HEK293T (cell line): ENCODE measurements around the gene FOXI3.

Source experiments
- CTCF ChIA-PET: fragments of 350-600 bp; formaldehyde crosslinking; extraction: SDS; loops from one replicate; lab custom pipeline; 2021; ENCODE audit warnings: antibody characterized with exemption, inconsistent platforms; lab: Yijun Ruan, JAX
- POLR2A ChIA-PET: fragments of 350-600 bp; formaldehyde crosslinking; extraction: SDS; loops from one replicate; lab custom pipeline; 2020; ENCODE audit warnings: antibody characterized with exemption, inconsistent platforms; lab: Yijun Ruan, JAX
- DNase-seq: peaks from one replicate; pipeline ENCODE4 v3.0.0; 2012; ENCODE audit warnings: mixed read lengths; ENCODE audit errors: extremely low spot score
- ARNT ChIP-seq: fragments of 450-650 bp; IDR thresholded peaks from 2 replicates; pipeline ENCODE4 v1.6.1; 2017; ENCODE audit warnings: mild to moderate bottlenecking
- BHLHE40 ChIP-seq: fragments of 450-650 bp; IDR thresholded peaks from 2 replicates; pipeline ENCODE4 v1.6.1; 2016; ENCODE audit warnings: mild to moderate bottlenecking, moderate library complexity, borderline replicate concordance
- CTBP1 ChIP-seq: fragments of 450-650 bp; IDR thresholded peaks from 2 replicates; pipeline ENCODE4 v1.6.1; 2016; ENCODE audit warnings: borderline replicate concordance
- ELF4 ChIP-seq: fragments of 450-650 bp; IDR thresholded peaks from 2 replicates; pipeline ENCODE4 v1.6.1; 2017; ENCODE audit warnings: antibody characterized with exemption
- FOXA1 ChIP-seq: fragments of 450-650 bp; IDR thresholded peaks from 2 replicates; pipeline ENCODE4 v1.6.1; 2016; ENCODE audit warnings: mild to moderate bottlenecking
- FOXK2 ChIP-seq: fragments of 450-650 bp; IDR thresholded peaks from 2 replicates; pipeline ENCODE4 v1.6.1; 2016; ENCODE audit warnings: mild to moderate bottlenecking
- FOXM1 ChIP-seq: fragments of 450-650 bp; IDR thresholded peaks from 2 replicates; pipeline ENCODE4 v1.6.1; 2017; ENCODE audit warnings: mild to moderate bottlenecking, borderline replicate concordance
- HDGF ChIP-seq: fragments of 450-650 bp; IDR thresholded peaks from 2 replicates; pipeline ENCODE4 v1.6.1; 2017; ENCODE audit warnings: antibody characterized with exemption, borderline replicate concordance
- L3MBTL2 ChIP-seq: fragments of 450-650 bp; conservative IDR thresholded peaks from 2 replicates; pipeline ENCODE4 v1.6.1; 2016; ENCODE audit warnings: mild to moderate bottlenecking
- LEF1 ChIP-seq: fragments of 450-650 bp; IDR thresholded peaks from 2 replicates; pipeline ENCODE4 v1.6.1; 2017; ENCODE audit warnings: mild to moderate bottlenecking, borderline replicate concordance
- NFRKB ChIP-seq: fragments of 450-650 bp; IDR thresholded peaks from 2 replicates; pipeline ENCODE4 v1.6.1; 2016; ENCODE audit warnings: mild to moderate bottlenecking, moderate library complexity
- SP1 ChIP-seq: fragments of 450-650 bp; IDR thresholded peaks from 2 replicates; pipeline ENCODE4 v1.6.1; 2017
- SUZ12 ChIP-seq: fragments of 450-650 bp; IDR thresholded peaks from 2 replicates; pipeline ENCODE4 v1.6.1; 2016; ENCODE audit warnings: mild to moderate bottlenecking
- TARDBP ChIP-seq: fragments of 450-650 bp; IDR thresholded peaks from 2 replicates; pipeline ENCODE4 v1.6.1; 2016
- ZNF384 ChIP-seq: fragments of 450-650 bp; IDR thresholded peaks from 2 replicates; pipeline ENCODE4 v1.6.1; 2016
- TF ChIP-seq, protein P1 (sequence below): fragments of 450-650 bp; IDR thresholded peaks from 2 replicates; pipeline ENCODE4 v1.6.1; 2016

FOXI3 gene

DNA sequence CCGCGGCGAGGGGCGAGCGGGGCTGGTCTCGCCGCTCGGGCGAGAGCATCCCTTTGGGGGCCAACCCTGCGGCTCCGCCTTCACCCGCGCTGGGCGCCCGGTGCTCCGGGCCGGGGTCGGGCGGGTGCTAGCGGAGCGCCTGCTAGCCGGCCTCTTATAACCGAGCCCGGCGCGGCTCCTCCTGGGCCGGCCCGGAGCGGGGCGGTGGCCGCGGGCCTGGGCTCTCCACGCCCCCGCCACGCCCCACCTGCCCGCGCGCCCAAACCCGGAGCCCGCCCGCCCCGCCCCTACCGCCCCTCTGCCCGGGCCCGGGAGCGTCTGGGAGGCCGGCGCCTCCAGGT lies at the start of gene FOXI3:
FOXI3 (minus strand) TSS at position 129 of the 341 bp plus-strand sequence. CDS start 158 bp downstream, outside the sequence.
- POLR2A ChIA-PET, result no interaction called here
- CTCF ChIA-PET, result no interaction called here
- no peak for TF ChIP-seq LEF1
- no peak for TF ChIP-seq FOXK2
- TF ChIP-seq ZNF384, result no peak
- no peak for TF ChIP-seq FOXA1
- no peak for TF ChIP-seq SUZ12
- DNase-seq, result peak; percentile 60

DNA sequence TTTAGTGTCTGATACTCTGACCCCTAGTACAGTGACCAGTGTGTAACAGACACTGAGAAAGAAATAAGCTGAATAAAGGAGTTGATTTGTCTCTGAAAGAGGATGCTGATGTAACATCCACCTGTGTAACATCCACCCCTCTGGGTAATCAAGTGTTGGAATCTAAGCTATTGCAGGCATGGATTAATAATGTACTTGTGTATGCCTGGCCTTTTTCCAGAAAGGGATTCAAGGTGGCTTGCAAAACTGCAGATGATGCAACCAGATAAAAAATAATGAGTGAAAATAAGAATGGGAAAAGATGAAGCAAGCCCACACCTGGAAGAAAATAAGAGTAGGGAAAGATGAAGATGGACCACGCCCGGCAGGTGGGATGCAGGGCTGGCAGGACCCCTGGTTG lies 48.2 kb upstream of the FOXI3 start:
- DNase-seq, result no peak
- no peak for TF ChIP-seq BHLHE40
- TF ChIP-seq NFRKB, result no peak
- CTCF ChIA-PET, result no interaction called here
- POLR2A ChIA-PET, result no interaction called here

DNA sequence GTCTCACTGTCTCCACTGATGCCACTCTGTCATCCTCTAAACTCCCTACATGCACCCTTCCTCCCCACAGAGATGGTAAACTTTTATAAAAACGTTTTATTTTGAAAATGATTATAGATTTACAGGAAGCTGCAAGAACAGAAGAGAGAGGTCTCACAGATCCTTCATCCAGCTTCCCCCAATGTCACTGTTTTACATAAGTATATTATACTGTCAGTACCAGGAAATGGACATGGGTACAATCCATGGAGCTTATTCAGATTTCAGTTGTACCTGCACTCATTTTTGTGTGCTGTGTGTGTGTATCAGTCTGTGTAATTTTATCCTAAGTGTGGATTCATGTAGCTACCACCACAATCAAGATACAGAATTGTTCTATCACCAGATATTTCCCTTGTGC lies 46.7 kb upstream of the FOXI3 start:
- no peak for DNase-seq
- POLR2A ChIA-PET, result no interaction called here
- CTCF ChIA-PET, result no interaction called here
- TF ChIP-seq LEF1, result no peak
- no peak for TF ChIP-seq ARNT

DNA sequence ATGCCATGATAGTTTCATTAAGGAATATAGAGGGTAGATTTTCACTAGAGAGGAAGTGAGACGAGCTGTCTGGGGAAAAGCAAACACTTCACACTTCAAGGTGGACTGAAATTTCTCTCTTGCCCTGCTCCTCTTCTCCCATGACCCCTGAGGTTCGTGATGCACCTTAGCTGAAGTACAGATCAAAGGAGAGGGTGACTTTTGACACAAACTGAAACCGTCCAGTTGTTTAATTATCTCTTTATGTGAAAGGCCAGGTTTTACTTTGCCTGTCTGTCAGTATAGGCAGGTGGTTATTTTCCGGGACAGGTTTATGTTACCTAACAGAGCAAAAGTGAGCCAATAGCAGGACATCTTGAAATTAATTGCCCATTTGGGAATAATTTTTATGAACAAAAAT lies 41.0 kb upstream of the FOXI3 start:
- DNase-seq, result no peak
- TF ChIP-seq HDGF, result no peak
- no peak for TF ChIP-seq L3MBTL2
- no peak for TF ChIP-seq TARDBP
- TF ChIP-seq ZNF384, result no peak
- TF ChIP-seq FOXK2, result no peak
- no peak for TF ChIP-seq LEF1
- no peak for TF ChIP-seq CTBP1
- no peak for TF ChIP-seq FOXA1
- TF ChIP-seq ELF4, result no peak
- TF ChIP-seq, protein P1, sequence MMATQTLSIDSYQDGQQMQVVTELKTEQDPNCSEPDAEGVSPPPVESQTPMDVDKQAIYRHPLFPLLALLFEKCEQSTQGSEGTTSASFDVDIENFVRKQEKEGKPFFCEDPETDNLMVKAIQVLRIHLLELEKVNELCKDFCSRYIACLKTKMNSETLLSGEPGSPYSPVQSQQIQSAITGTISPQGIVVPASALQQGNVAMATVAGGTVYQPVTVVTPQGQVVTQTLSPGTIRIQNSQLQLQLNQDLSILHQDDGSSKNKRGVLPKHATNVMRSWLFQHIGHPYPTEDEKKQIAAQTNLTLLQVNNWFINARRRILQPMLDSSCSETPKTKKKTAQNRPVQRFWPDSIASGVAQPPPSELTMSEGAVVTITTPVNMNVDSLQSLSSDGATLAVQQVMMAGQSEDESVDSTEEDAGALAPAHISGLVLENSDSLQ, result no peak
- TF ChIP-seq SUZ12, result no peak
- TF ChIP-seq FOXM1, result no peak
- TF ChIP-seq BHLHE40, result no peak
- TF ChIP-seq NFRKB, result no peak
- no peak for TF ChIP-seq SP1
- TF ChIP-seq ARNT, result no peak
- CTCF ChIA-PET, result no interaction called here
- POLR2A ChIA-PET, result no interaction called here

DNA sequence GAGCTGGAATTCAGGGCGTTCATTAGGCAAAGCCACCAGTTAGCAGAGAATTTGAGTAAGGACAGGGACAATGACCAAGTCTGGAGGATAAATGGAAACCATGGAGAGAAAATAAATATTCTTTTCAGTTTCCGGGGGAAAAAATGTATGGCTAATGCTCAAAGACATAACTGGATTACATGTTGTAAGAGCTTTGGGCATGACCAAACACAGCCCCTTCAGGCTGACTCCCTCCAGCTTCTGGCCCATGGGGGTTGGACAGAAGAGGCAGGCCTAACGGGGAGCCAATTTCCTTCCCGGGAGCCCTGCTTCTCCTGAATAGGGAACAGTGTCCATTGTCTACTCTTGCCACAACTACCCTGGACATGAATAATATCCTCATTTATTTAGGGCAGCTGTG lies 39.5 kb upstream of the FOXI3 start:
- ChIA-PET CTCF (no interaction called here), POLR2A (no interaction called here)
- TF ChIP-seq TARDBP (no peak), HDGF (no peak), NFRKB (no peak), ELF4 (no peak), L3MBTL2 (no peak), CTBP1 (no peak), SP1 (no peak), SUZ12 (no peak), ARNT (no peak), BHLHE40 (no peak), FOXM1 (no peak), FOXK2 (no peak), LEF1 (no peak), ZNF384 (no peak), FOXA1 (no peak)
- TF ChIP-seq, protein P1, result no peak
- DNase-seq, result no peak

DNA sequence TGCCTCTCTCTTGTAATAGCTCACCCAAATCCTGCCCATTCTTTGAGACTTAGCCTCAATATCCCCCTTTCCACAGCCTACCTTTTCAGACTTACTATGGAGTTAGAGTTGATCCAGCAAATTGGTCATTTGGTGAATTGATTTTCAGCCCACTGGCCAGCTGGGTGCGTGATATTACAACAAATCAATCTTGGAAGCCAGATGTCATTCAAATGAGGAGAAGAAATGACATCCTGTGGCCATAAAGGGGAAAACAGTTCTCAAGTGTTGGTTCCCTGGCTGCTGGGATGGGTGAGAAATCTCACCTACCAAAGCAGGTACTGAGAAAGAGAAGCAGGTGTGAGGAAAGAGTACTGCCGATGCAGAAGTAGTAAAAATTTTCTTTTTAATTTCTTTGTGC lies 36.7 kb upstream of the FOXI3 start:
- TF ChIP-seq CTBP1 (no peak), FOXA1 (no peak), HDGF (no peak), NFRKB (no peak), FOXK2 (no peak), BHLHE40 (no peak), FOXM1 (no peak), ARNT (no peak), SUZ12 (no peak), SP1 (no peak)
- TF ChIP-seq, protein P1, result no peak
- no peak for DNase-seq
- ChIA-PET POLR2A (no interaction called here), CTCF (no interaction called here)

DNA sequence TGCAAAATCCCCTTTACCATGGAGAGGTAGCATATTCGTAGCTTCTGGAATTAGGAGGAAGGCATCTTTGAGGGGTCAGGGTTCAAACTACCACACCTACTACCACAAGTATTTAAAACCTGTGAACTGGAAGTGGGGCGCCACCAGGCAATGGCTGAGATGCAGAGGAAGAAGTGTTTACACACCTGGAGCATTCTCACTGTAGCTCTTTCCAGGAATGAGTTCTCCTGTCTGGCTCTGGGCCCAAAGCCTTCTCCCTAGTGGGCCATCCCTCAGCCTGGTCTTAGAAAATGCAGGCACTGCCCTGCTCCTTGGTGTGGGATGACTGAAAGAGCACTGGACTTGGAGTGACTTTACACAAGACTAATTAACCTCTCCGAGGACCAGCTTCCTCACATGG lies 30.7 kb upstream of the FOXI3 start:
- no peak for TF ChIP-seq L3MBTL2
- TF ChIP-seq SP1, result no peak
- TF ChIP-seq ARNT, result no peak
- no peak for TF ChIP-seq FOXM1
- TF ChIP-seq SUZ12, result no peak
- no peak for TF ChIP-seq TARDBP
- no peak for TF ChIP-seq FOXA1
- TF ChIP-seq, protein P1, result no peak
- TF ChIP-seq ZNF384, result no peak
- no peak for TF ChIP-seq NFRKB
- no peak for TF ChIP-seq HDGF
- TF ChIP-seq LEF1, result no peak
- TF ChIP-seq FOXK2, result no peak
- TF ChIP-seq BHLHE40, result no peak
- no peak for TF ChIP-seq ELF4
- no peak for TF ChIP-seq CTBP1
- DNase-seq, result no peak
- POLR2A ChIA-PET, result no interaction called here
- CTCF ChIA-PET, result no interaction called here
